SK-N-SH treated with all-trans-retinoic acid at 6 μM for 48 hours (cell line): Measurements from ENCODE around the gene MOB1A.

Experiments
- ARNTL ChIP-seq: fragments of 450-650 bp; formaldehyde crosslinking; IDR thresholded peaks from 2 replicates; pipeline ENCODE4 v1.5.0; 2020; ENCODE audit warnings: low read depth, mild to moderate bottlenecking, moderate library complexity, borderline replicate concordance
- GLIS3 ChIP-seq: fragments of 250-450 bp; sonication (Bioruptor Pico); IDR thresholded peaks from 2 replicates; pipeline ENCODE4 v1.5.0; 2020; ENCODE audit warnings: mild to moderate bottlenecking, moderate library complexity
- TOX ChIP-seq: fragments of 250-450 bp; sonication (Bioruptor Pico); IDR thresholded peaks from 2 replicates; pipeline ENCODE4 v1.8.0; 2021; ENCODE audit warnings: mild to moderate bottlenecking, moderate library complexity, borderline replicate concordance
- ZNF565 ChIP-seq: fragments of 450-650 bp; formaldehyde crosslinking; conservative IDR thresholded peaks from 2 replicates; pipeline ENCODE4 v1.5.0; 2020; ENCODE audit warnings: low read depth, mild to moderate bottlenecking, moderate library complexity
- TF ChIP-seq, protein P1 (sequence below): fragments of 250-450 bp; sonication (Bioruptor Pico); IDR thresholded peaks from 2 replicates; pipeline ENCODE4 v1.8.0; 2021; ENCODE audit warnings: low read depth, mild to moderate bottlenecking, moderate library complexity, borderline replicate concordance
- TF ChIP-seq, protein P2 (sequence below): fragments of 250-450 bp; sonication (Bioruptor Pico); IDR thresholded peaks from 2 replicates; pipeline ENCODE4 v1.5.1; 2020; ENCODE audit warnings: low read depth, mild to moderate bottlenecking, moderate library complexity

DNA sequence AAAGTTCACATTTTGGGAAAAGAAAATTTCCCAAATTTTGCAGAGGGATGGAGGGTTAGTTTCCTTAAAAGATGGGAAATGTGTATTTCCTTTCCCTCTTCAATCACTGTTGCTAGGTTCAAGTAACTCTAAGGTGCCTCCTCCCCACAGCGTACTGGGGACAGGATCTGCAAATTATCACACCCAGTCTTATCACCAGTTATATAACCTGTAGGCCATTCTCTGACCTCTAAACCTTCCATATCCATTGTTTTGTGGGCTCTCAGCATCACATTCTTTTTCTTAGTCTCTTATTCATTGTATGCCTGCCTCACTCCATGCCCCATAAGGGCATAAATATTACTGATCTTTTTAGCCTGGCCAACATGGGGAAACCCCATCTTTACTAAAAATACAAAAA lies 16.1 kb upstream of the MOB1A start:
- TF ChIP-seq, protein P1, sequence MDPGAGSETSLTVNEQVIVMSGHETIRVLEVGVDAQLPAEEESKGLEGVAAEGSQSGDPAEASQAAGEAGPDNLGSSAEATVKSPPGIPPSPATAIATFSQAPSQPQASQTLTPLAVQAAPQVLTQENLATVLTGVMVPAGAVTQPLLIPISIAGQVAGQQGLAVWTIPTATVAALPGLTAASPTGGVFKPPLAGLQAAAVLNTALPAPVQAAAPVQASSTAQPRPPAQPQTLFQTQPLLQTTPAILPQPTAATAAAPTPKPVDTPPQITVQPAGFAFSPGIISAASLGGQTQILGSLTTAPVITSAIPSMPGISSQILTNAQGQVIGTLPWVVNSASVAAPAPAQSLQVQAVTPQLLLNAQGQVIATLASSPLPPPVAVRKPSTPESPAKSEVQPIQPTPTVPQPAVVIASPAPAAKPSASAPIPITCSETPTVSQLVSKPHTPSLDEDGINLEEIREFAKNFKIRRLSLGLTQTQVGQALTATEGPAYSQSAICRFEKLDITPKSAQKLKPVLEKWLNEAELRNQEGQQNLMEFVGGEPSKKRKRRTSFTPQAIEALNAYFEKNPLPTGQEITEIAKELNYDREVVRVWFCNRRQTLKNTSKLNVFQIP (CRISPR knock-in tag): no peak
- TF ChIP-seq ZNF565 (CRISPR knock-in tag): no peak
- no peak for TF ChIP-seq GLIS3 (CRISPR knock-in tag)
- TF ChIP-seq, protein P2, sequence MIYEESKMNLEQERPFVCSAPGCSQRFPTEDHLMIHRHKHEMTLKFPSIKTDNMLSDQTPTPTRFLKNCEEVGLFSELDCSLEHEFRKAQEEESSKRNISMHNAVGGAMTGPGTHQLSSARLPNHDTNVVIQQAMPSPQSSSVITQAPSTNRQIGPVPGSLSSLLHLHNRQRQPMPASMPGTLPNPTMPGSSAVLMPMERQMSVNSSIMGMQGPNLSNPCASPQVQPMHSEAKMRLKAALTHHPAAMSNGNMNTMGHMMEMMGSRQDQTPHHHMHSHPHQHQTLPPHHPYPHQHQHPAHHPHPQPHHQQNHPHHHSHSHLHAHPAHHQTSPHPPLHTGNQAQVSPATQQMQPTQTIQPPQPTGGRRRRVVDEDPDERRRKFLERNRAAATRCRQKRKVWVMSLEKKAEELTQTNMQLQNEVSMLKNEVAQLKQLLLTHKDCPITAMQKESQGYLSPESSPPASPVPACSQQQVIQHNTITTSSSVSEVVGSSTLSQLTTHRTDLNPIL (CRISPR knock-in tag): no peak
- TF ChIP-seq ARNTL: no peak
- TF ChIP-seq TOX (CRISPR knock-in tag): no peak
